Ascending aorta (tissue), 2 donors: ENCODE measurements around the gene AGAP1. TPM values are rescaled to one million over a fixed set of nuclear protein-coding genes. Genes with fewer than 3 reads are reported as not detected.

Experiments
- DNase-seq, 2 donors: peaks; one replicate each; pipeline ENCODE4 v3.0.0-alpha.2; 2019; ENCODE audit warnings: low spot score in 2 of 2
- H3K27ac ChIP-seq, 2 donors: fragments of 200-600 bp; sonication (generic); one replicate each; pipeline ENCODE4 v1.5.1; 2016 to 2017; ENCODE audit warnings: mild to moderate bottlenecking in 1 of 2
- H3K27me3 ChIP-seq: fragments of 200-600 bp; sonication (generic); one replicate; pipeline ENCODE4 v1.5.1; 2017
- H3K36me3 ChIP-seq, 2 donors: fragments of 200-600 bp; sonication (generic); one replicate each; pipeline ENCODE4 v1.5.1; 2016
- H3K4me1 ChIP-seq, 2 donors: fragments of 200-600 bp; sonication (generic); one replicate each; pipeline ENCODE4 v1.5.1; 2016 to 2017; ENCODE audit warnings: mild to moderate bottlenecking in 1 of 2
- H3K4me3 ChIP-seq, 2 donors: fragments of 200-600 bp; sonication (generic); one replicate each; pipeline ENCODE4 v1.5.1; 2016 to 2017; ENCODE audit warnings: mild to moderate bottlenecking in 1 of 2
- H3K9me3 ChIP-seq, 2 donors: fragments of 200-600 bp; sonication (generic); one replicate each; pipeline ENCODE4 v1.5.1; 2016
- intact Hi-C: fragments of 100-400 bp; cut with DNase I; formaldehyde crosslinking; loops from one replicate; pipeline ENCODE4 v1.15.1; 2023
- total RNA-seq: library from RNA; depleted of rRNA; stranded (reverse); fragments of >200 nt; gene quantifications from one replicate; pipeline ENCODE4 v1.1.0, GENCODE V29; 2016
- TF ChIP-seq, protein P1 (sequence below), 3 experiments: fragments of 200-600 bp in 2 of 3; fragments of 450-650 bp in 1 of 3; sonication (generic) in 2 of 3; IDR thresholded peaks; one replicate each; pipeline ENCODE4 v1.5.1; 2016 to 2019; ENCODE audit warnings: antibody characterized with exemption in 3 of 3, mild to moderate bottlenecking in 1 of 3, moderate library complexity in 1 of 3

Gene AGAP1
- total RNA-seq, 1 donor from 2014 or later = 19.7 TPM

DNA sequence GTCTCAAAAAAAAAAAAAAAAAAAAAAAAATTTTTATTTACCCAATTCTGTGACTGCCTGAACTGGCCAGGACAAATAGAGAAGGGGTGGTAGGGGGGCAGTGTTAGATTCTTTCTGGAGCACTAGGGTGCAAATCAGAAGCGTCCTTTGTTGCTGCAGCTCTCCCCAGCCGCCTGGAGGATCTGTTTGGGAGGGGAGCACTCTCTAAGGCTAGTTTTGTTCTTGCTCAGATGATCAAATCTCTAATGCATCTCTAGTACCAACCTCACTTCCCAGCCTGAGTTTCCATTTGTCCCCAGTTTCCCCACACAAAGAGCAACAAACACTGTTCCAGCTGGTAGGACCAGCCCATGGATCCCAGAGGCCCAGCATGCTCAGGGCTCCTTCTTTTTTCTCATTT, 591.4 kb downstream of the AGAP1 start:
- no peak overlapping the region for H3K4me3 ChIP-seq
- no peaks in the 10 kb centered on the region for H3K36me3 ChIP-seq
- no peaks in the 10 kb centered on the region for H3K27me3 ChIP-seq
- no peaks in the 10 kb centered on the region for H3K4me1 ChIP-seq
- TF ChIP-seq, protein P1, sequence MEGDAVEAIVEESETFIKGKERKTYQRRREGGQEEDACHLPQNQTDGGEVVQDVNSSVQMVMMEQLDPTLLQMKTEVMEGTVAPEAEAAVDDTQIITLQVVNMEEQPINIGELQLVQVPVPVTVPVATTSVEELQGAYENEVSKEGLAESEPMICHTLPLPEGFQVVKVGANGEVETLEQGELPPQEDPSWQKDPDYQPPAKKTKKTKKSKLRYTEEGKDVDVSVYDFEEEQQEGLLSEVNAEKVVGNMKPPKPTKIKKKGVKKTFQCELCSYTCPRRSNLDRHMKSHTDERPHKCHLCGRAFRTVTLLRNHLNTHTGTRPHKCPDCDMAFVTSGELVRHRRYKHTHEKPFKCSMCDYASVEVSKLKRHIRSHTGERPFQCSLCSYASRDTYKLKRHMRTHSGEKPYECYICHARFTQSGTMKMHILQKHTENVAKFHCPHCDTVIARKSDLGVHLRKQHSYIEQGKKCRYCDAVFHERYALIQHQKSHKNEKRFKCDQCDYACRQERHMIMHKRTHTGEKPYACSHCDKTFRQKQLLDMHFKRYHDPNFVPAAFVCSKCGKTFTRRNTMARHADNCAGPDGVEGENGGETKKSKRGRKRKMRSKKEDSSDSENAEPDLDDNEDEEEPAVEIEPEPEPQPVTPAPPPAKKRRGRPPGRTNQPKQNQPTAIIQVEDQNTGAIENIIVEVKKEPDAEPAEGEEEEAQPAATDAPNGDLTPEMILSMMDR (IDR thresholded peaks at IDR 0.05) = no peak
- intact Hi-C loops = no loop called here
- H3K27ac ChIP-seq = no peak overlapping the region
- no peak for DNase-seq
- no peaks in the 10 kb centered on the region for H3K9me3 ChIP-seq

GRCh38 chr2:236085647-236086046, 591.8 kb downstream of the AGAP1 start:
- Histone ChIP-seq H3K36me3 (no peaks in the 10 kb centered on the region), H3K9me3 (no peaks in the 10 kb centered on the region), H3K27me3 (no peaks in the 10 kb centered on the region), H3K27ac (no peak overlapping the region), H3K4me1 (no peaks in the 10 kb centered on the region), H3K4me3 (no peak overlapping the region)
- intact Hi-C loops = no loop called here
- TF ChIP-seq, protein P1 (IDR thresholded peaks at IDR 0.05) = no peak
- DNase-seq = no peak

- H3K36me3 ChIP-seq = no peaks in the 10 kb centered on the region
- intact Hi-C loops = no loop called here
- no peaks in the 10 kb centered on the region for H3K9me3 ChIP-seq
- no peaks in the 10 kb centered on the region for H3K27me3 ChIP-seq
- TF ChIP-seq, protein P1 (IDR thresholded peaks at IDR 0.05) = no peak
- no peak overlapping the region for H3K4me3 ChIP-seq
- H3K4me1 ChIP-seq = no peaks in the 10 kb centered on the region
- H3K27ac ChIP-seq = no peak overlapping the region
- no peak for DNase-seq
Measured at GRCh38 chr2:236086403-236086970, 592.6 kb downstream of the AGAP1 start.

- intact Hi-C loops = no loop called here
- H3K27me3 ChIP-seq = no peaks in the 10 kb centered on the region
- no peak overlapping the region for H3K4me3 ChIP-seq
- DNase-seq = no peak
- TF ChIP-seq, protein P1 (IDR thresholded peaks at IDR 0.05) = no peak
- H3K36me3 ChIP-seq = no peaks in the 10 kb centered on the region
- no peak overlapping the region for H3K27ac ChIP-seq
- H3K9me3 ChIP-seq = no peaks in the 10 kb centered on the region
- H3K4me1 ChIP-seq = no peaks in the 10 kb centered on the region
Measured at GRCh38 chr2:236086971-236087465, 593.2 kb downstream of the AGAP1 start.

- H3K4me3 ChIP-seq = no peak overlapping the region
- TF ChIP-seq, protein P1 (IDR thresholded peaks at IDR 0.05) = no peak
- H3K27me3 ChIP-seq = no peaks in the 10 kb centered on the region
- DNase-seq = no peak
- no peak overlapping the region for H3K27ac ChIP-seq
- H3K9me3 ChIP-seq = no peaks in the 10 kb centered on the region
- intact Hi-C loops = no loop called here
- no peaks in the 10 kb centered on the region for H3K4me1 ChIP-seq
- H3K36me3 ChIP-seq = no peaks in the 10 kb centered on the region
Measured at GRCh38 chr2:236088368-236089057, 594.7 kb downstream of the AGAP1 start.
